ENCODE measurements around the gene AUTS2.

GRCh38 chr7:70772891-70773290 lies 1174.6 kb downstream of the AUTS2 start:
- TF ChIP-seq CTCF (conservative IDR thresholded peaks at IDR 0.05; ENCODE audit: low read depth in 2 of 2) (no peak), JUNB (IDR thresholded peaks at IDR 0.05; ENCODE audit: unreplicated experiment) (no peak), EZH2 (IDR thresholded peaks at IDR 0.05; ENCODE audit: low read depth, unreplicated experiment) (no peak), POLR2AphosphoS5 (IDR thresholded peaks at IDR 0.05; ENCODE audit: low read depth) (no peak), EZH2phosphoT487 (IDR thresholded peaks at IDR 0.05; ENCODE audit: unreplicated experiment) (no peak), CREB1 (CRISPR knock-in tag; IDR thresholded peaks at IDR 0.05; ENCODE audit: low read depth) (no peak)

Measured in GM23338 (cell line).